Measurements from ENCODE around the gene KIFC1. TPM values are rescaled to one million over a fixed set of nuclear protein-coding genes. Genes with fewer than 3 reads are reported as not detected.

Gene KIFC1
- total RNA-seq, 4 donors from 2014 or later, result 4.1 to 14.6 (median 9.3) TPM

GRCh38 chr6:33412140-33413009 is 20.8 kb downstream of the KIFC1 start:
- no peak overlapping the region for H3K4me3 ChIP-seq (ENCODE audit: low read depth, poor library complexity, severe bottlenecking)
- WGBS, 2 donors, result 81 to 89% methylated on average over 8 to 10 of the region's 10 CpGs

GRCh38 chr6:33413241-33414120 is 21.9 kb downstream of the KIFC1 start:
- intact Hi-C loops (cut with DNase I; ENCODE audit: low total_unique reads), result no loop called here
- no peak for TF ChIP-seq CTCF (IDR thresholded peaks at IDR 0.05)
- TF ChIP-seq POLR2A (IDR thresholded peaks at IDR 0.05), result no peak
- 76 to 87% methylated on average over 14 of the region's 14 CpGs for WGBS, 2 donors
- no peak for DNase-seq (ENCODE audit: low spot score in 2 of 2)
- no peak overlapping the region for H3K4me3 ChIP-seq (ENCODE audit: low read depth, poor library complexity, severe bottlenecking)

More at GRCh38 chr6:33412140-33413009, 20.8 kb downstream of the KIFC1 start:
- intact Hi-C loops (cut with DNase I; ENCODE audit: low total_unique reads), result no loop called here
- DNase-seq (ENCODE audit: low spot score in 2 of 2), result no peak
- no peak for TF ChIP-seq POLR2A (IDR thresholded peaks at IDR 0.05)

- H3K4me3 ChIP-seq (ENCODE audit: low read depth, poor library complexity, severe bottlenecking), result no peak overlapping the region
- 72 to 76% methylated on average over 12 of the region's 12 CpGs for WGBS, 2 donors
- TF ChIP-seq CTCF (IDR thresholded peaks at IDR 0.05) (no peak), POLR2A (IDR thresholded peaks at IDR 0.05) (no peak)
- intact Hi-C loops (cut with DNase I; ENCODE audit: low total_unique reads), result no loop called here
- no peak for DNase-seq (ENCODE audit: low spot score in 2 of 2)
Measured at GRCh38 chr6:33414592-33415271, 23.1 kb downstream of the KIFC1 start.

GRCh38 chr6:33415831-33416230 is 24.2 kb downstream of the KIFC1 start:
- DNase-seq (ENCODE audit: low spot score in 2 of 2), result no peak
- no peak for TF ChIP-seq CTCF (IDR thresholded peaks at IDR 0.05)
- no peak for TF ChIP-seq POLR2A (IDR thresholded peaks at IDR 0.05)
- 76 to 80% methylated on average over 9 of the region's 9 CpGs for WGBS, 2 donors
- no peak overlapping the region for H3K4me3 ChIP-seq (ENCODE audit: low read depth, poor library complexity, severe bottlenecking)
- intact Hi-C loops (cut with DNase I; ENCODE audit: low total_unique reads), result no loop called here

- intact Hi-C loops (cut with DNase I; ENCODE audit: low total_unique reads), result no loop called here
- DNase-seq (ENCODE audit: low spot score in 2 of 2), result no peak
- no peak for TF ChIP-seq CTCF (IDR thresholded peaks at IDR 0.05)
- no peak for TF ChIP-seq POLR2A (IDR thresholded peaks at IDR 0.05)
- H3K4me3 ChIP-seq (ENCODE audit: low read depth, poor library complexity, severe bottlenecking), result no peak overlapping the region
- 51 to 57% methylated on average over 12 of the region's 12 CpGs for WGBS, 2 donors
Measured at GRCh38 chr6:33416386-33417127, 24.9 kb downstream of the KIFC1 start.

Data from lower leg skin (tissue), 4 donors.